Measurements from ENCODE around the gene ASMT. TPM values are rescaled to one million over a fixed set of nuclear protein-coding genes. Genes with fewer than 3 reads are reported as not detected.

The ASMT gene
- total RNA-seq, 3 donors from 2014 or later, result 0.35 TPM; not detected in 2

GRCh38 chrX:1599791-1600405 lies 15.0 kb upstream of the ASMT start:
- TF ChIP-seq, protein P1, sequence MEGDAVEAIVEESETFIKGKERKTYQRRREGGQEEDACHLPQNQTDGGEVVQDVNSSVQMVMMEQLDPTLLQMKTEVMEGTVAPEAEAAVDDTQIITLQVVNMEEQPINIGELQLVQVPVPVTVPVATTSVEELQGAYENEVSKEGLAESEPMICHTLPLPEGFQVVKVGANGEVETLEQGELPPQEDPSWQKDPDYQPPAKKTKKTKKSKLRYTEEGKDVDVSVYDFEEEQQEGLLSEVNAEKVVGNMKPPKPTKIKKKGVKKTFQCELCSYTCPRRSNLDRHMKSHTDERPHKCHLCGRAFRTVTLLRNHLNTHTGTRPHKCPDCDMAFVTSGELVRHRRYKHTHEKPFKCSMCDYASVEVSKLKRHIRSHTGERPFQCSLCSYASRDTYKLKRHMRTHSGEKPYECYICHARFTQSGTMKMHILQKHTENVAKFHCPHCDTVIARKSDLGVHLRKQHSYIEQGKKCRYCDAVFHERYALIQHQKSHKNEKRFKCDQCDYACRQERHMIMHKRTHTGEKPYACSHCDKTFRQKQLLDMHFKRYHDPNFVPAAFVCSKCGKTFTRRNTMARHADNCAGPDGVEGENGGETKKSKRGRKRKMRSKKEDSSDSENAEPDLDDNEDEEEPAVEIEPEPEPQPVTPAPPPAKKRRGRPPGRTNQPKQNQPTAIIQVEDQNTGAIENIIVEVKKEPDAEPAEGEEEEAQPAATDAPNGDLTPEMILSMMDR (IDR thresholded peaks at IDR 0.05), result no peak
- no peak overlapping the region for H3K4me3 ChIP-seq
- ATAC-seq (no peak), DNase-seq (peak in 1 of 3 donors; percentile 49)
- H3K4me1 ChIP-seq (ENCODE audit: low read depth), result no peaks in the 10 kb centered on the region
- no peaks in the 10 kb centered on the region for H3K9me3 ChIP-seq
- intact Hi-C loops (cut with DNase I, micrococcal nuclease), result no loop called here
- H3K36me3 ChIP-seq (ENCODE audit: low read depth), result peaks cover 30% of the 10 kb centered on the region

DNA sequence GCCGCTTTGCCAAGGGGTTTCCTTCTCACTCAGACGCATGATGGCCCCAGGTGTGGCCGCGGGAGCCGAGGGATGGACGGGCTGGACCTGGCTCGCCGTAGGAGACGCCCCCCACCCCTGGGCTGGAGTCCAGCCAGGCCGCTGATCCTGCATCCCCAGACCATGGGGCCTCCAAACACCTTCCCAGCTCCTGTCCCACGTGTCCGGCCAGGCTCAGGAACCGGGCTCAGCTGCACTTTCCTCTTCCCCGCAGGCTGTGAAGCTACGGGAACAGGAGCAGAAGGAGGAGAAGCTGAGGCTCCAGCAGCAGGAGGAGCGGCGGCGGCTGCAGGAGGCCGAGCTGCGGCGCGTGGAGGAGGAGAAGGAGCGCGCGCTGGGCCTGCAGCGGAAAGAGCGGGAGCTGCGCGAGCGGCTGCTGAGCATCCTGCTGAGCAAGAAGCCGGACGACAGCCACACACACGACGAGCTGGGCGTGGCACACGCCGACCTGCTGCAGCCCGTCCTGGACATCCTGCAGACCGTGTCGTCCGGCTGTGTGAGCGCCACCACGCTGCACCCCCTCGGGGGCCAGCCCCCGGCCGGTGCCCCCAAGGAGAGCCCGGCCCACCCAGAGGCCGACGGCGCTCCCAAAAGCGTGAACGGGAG lies 14.3 kb upstream of the ASMT start:
- Histone ChIP-seq H3K9me3 (no peaks in the 10 kb centered on the region), H3K36me3 (ENCODE audit: low read depth) (peaks cover 29% of the 10 kb centered on the region), H3K4me3 (no peak overlapping the region), H3K4me1 (ENCODE audit: low read depth) (no peaks in the 10 kb centered on the region)
- intact Hi-C loops (cut with DNase I, micrococcal nuclease), result no loop called here
- TF ChIP-seq, protein P1 (IDR thresholded peaks at IDR 0.05), result no peak
- peak in 1 of 3 donors; percentile 44 for DNase-seq
- no peak for ATAC-seq

- H3K4me1 ChIP-seq (ENCODE audit: low read depth), result no peaks in the 10 kb centered on the region
- H3K9me3 ChIP-seq, result no peaks in the 10 kb centered on the region
- intact Hi-C loops (cut with DNase I, micrococcal nuclease), result no loop called here
- H3K36me3 ChIP-seq (ENCODE audit: low read depth), result peaks cover 29% of the 10 kb centered on the region
- ATAC-seq (no peak), DNase-seq (peak in 1 of 3 donors; percentile 46)
- TF ChIP-seq, protein P1 (IDR thresholded peaks at IDR 0.05), result no peak
- H3K4me3 ChIP-seq, result no peak overlapping the region
Observed at GRCh38 chrX:1601051-1601767, 13.7 kb upstream of the ASMT start.

DNA sequence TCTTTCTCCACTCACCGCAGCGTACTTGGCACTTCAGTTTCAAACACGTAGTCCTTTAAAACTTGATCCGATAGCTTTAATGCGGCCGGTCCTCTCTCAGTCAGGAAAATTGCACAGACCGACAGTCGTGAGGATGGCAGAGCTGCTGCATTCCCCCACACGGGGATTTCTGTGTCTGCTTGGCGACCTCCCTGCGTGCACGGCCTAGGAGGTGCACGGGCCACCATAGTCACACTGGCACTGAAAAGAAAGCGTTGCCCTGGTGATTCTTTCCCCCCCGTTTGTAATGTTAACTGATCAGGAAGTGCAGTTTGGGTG lies 13.1 kb upstream of the ASMT start:
- intact Hi-C loops (cut with DNase I, micrococcal nuclease), result no loop called here
- Histone ChIP-seq H3K9me3 (no peaks in the 10 kb centered on the region), H3K4me1 (ENCODE audit: low read depth) (no peaks in the 10 kb centered on the region), H3K36me3 (ENCODE audit: low read depth) (peaks cover 29% of the 10 kb centered on the region), H3K4me3 (no peak overlapping the region)
- TF ChIP-seq, protein P1 (IDR thresholded peaks at IDR 0.05), result no peak
- ATAC-seq (no peak), DNase-seq (peak in 1 of 3 donors; percentile 18)

- H3K9me3 ChIP-seq, result no peaks in the 10 kb centered on the region
- intact Hi-C loops (cut with DNase I, micrococcal nuclease), result no loop called here
- TF ChIP-seq, protein P1 (IDR thresholded peaks at IDR 0.05), result no peak
- no peaks in the 10 kb centered on the region for H3K4me1 ChIP-seq (ENCODE audit: low read depth)
- peaks cover 29% of the 10 kb centered on the region for H3K36me3 ChIP-seq (ENCODE audit: low read depth)
- no peak for DNase-seq
- ATAC-seq, result no peak
- H3K4me3 ChIP-seq, result no peak overlapping the region
Observed at GRCh38 chrX:1602299-1602698, 12.6 kb upstream of the ASMT start.

Measured in mucosa of descending colon (tissue), 3 donors.